Lower leg skin (tissue), 3 donors: ENCODE measurements around the gene SLPI.

Experiments used
- CTCF ChIP-seq, 3 donors: fragments of 450-650 bp; IDR thresholded peaks; one replicate each; pipeline ENCODE4 v1.5.1; 2016; ENCODE audit warnings: antibody characterized with exemption in 3 of 3, mild to moderate bottlenecking in 3 of 3, moderate library complexity in 2 of 3
- POLR2A ChIP-seq, 2 donors: fragments of 450-650 bp; IDR thresholded peaks; one replicate each; pipeline ENCODE4 v1.6.1; 2016 to 2017; ENCODE audit warnings: antibody characterized with exemption in 2 of 2, mild to moderate bottlenecking in 1 of 2, moderate library complexity in 1 of 2

GRCh38 chr20:45269754-45270270 lies 15.4 kb upstream of the SLPI start:
- no peak for TF ChIP-seq CTCF (IDR thresholded peaks at IDR 0.05)
- TF ChIP-seq POLR2A (IDR thresholded peaks at IDR 0.05): no peak
